Fibroblast of skin of right quadriceps (primary cell): ENCODE measurements around the gene INPP5E.

ENCODE experiments used
- DNase-seq: peaks from one replicate; pipeline ENCODE4 v3.0.0-alpha.2; 2013

The INPP5E gene

DNA sequence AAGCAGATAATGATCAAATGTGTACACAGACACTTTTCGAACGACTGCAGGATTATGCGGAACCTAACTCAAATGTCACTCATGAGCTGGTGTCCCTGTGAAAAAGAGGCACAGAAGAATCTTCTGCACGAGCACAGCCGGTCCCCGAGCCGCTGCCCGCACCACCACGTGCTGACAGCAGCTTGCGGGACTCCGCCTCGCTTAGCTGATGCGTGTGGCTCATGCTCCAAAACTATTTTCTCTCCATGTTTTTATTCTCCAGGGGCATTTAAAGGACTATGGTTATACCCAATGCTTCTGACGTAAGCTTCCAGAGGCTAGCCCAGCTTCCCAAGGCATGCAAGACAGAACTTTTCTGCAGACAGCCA is 33.7 kb upstream of the INPP5E start:
- no peak for DNase-seq

DNA sequence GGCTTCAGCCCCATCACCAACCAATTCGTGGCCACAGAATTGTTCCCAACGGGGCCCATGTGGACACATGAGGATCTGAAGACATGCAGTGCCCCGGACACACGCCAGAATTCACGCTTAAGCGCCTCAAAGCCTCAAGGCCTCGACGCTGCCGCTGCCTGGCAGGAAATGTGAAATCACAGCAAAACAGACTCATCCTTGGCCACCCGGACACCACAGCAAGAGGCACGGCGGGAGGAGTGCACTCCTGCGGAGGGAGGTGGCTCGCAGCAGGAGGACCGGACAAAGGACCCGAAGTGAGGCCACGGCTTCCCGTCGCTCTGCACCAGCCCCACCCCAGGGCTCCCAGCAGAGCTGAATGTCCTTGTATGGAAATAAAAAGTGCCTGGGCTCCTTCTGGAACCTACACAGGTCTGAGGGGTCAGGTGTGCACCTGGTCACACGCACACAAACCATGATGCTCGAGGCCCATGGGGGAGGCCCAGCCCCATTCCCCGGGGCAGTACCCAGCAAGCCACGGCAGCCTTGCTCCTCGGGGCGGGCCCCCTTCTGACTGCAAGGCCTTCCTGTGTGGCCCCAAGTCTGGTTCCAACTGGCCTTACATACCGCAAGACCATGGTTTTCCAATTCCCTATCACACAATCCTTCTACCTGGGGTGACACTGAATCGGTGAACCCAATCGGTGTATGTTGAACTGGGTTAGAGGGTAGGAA is 33.2 kb upstream of the INPP5E start:
- DNase-seq: no peak

DNA sequence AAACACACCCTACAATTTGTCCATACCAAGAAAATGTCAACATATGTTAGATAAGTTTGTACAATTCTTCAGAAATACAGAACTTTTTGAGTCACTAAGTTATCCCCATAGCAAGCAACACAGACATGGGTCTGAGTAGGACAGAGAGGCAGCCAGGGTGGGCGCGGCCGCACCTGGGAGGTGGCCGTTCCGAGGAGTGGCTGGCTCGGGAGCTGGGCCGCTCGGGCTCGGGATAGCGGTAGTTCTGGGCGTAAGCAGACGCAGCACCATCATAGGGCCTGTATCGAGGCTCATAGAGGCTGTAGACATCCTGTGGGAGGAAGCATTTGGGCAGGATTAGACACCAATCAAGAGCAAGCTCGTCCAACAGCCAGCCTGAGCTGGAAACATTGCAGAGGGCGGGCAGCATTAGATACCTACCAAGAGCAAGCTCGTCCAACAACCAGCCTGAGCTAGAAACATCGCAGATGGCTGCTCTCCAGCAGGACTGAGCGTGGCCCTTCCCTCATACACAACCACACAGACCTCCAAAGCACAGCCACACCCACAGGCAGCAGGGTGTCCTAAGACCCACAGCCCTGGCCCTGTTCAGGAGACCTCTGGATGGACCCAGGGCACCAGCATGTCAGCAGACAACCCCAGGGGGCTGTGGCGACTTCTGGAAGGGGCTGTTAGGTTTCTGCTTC is 32.3 kb upstream of the INPP5E start:
- DNase-seq: no peak

GRCh38 chr9:136470792-136471469 is 31.3 kb upstream of the INPP5E start:
- DNase-seq: no peak

- no peak for DNase-seq
Observed at GRCh38 chr9:136470356-136470755, 30.7 kb upstream of the INPP5E start.

GRCh38 chr9:136467766-136468165 is 28.1 kb upstream of the INPP5E start:
- no peak for DNase-seq

DNA sequence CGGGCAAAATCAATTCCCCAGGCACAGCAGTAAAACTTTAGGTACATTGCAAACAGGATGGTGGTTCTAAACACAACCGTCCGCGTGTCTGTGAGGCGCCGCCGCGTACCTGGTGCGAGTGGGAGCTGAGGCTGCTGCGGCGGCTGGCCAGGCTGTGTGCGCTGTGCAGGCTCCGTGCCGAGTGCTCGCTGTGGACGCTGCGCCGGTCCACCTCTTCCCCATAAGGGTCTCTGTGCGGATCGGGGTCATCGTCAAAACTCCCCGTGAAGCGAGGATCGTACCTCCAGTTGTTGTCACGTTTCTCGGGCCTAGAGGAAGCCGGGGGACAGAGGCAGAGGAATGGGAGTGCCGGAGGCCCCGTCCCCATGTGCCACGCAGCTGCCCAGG is 26.5 kb upstream of the INPP5E start:
- no peak for DNase-seq

DNA sequence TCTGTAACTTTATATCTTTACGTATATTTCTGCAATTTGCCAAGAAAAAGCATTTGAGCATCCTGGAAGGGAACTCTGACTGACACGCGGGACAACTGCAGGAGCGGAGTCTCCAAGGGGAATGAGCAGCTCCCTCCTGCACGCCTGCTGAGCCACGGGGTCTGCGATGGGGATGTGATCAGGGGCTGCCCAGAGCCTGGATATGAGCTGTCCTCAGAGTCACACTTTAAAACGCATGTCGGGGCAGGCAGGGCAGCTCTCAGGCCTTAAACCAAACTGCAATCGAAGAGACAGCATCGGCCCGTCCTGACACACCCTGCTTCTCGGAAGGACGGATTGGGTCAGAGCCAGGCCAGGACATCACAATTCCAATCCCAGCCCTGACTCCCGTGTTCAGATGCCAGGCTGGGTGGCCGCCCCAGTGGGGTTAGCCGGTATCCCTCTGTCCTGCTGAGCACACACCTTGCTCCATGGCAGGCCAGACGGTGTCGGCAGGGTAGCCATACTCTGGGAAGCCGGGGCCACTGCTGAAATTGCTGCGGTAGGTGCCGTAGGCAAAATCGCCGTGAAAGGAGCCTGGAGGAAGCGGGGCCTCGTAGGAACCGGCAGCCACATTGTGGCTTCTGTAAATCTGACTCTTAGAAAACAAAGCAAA is 26.0 kb upstream of the INPP5E start:
- DNase-seq: no peak

- no peak for DNase-seq
Observed at GRCh38 chr9:136464241-136464640, 24.6 kb upstream of the INPP5E start.

- no peak for DNase-seq
Observed at GRCh38 chr9:136463578-136463977, 23.9 kb upstream of the INPP5E start.

- DNase-seq: no peak
Observed at GRCh38 chr9:136462664-136463063, 23.0 kb upstream of the INPP5E start.

- no peak for DNase-seq
Observed at GRCh38 chr9:136460772-136461325, 21.2 kb upstream of the INPP5E start.

- DNase-seq: no peak
Observed at GRCh38 chr9:136459425-136459824, 19.8 kb upstream of the INPP5E start.

- no peak for DNase-seq
Observed at GRCh38 chr9:136457326-136457725, 17.7 kb upstream of the INPP5E start.

DNA sequence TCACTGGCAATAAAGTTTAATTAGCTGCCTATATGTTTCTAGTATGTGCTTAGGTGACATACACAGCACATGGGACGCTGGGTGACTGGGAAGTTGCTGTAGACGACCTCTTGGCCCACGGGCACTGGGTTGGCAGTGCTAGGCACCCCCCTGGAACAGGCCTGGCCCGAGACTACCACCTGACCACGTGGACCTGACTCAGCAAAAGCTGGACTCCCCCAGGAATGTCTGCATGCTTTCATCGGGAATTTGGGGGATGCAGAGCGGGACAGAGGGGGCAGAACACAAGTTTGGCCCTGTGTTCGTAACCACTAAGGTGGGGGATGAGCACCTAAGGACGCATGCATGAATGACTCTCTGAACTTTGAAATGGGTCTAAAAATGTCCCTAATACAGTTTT is 16.6 kb upstream of the INPP5E start:
- no peak for DNase-seq

- DNase-seq: no peak
Observed at GRCh38 chr9:136455043-136456002, 15.7 kb upstream of the INPP5E start.

DNA sequence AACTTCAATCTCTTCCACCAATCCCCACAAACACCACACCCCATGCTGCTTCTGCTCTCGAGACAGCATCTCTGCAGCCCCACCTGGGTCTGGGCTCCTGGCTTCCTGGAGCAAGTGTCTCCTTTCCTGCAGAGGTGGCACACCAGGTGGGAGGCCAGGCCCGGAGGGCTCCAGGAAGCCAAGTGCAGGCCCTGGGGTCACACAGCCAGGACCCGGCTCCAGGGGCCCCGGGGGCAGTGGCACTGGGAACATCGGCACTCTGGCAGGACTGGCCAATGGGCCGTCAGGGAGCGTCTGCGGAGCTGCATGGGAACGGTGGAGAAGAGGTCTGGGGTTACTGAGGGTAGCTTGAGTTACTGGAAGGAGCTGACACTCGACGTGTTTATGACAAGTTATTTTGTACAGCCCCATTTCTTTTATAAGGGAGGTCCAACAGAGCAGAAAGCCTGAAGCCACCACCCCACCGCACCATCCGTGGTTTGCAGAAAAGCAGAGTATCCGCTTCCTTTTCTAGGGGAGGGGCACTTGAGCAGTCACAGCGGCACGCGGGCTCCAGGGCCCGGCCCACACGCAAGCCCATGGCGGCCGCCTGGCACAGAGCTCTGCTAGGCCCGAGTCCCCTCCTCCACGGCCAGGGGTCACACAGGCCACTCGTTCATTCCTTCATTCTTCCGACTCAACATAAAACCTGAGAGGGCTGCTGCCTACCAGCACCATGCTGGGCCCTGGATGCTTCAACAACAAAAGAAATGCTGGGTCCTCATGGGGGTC is 14.6 kb upstream of the INPP5E start:
- DNase-seq: no peak

DNA sequence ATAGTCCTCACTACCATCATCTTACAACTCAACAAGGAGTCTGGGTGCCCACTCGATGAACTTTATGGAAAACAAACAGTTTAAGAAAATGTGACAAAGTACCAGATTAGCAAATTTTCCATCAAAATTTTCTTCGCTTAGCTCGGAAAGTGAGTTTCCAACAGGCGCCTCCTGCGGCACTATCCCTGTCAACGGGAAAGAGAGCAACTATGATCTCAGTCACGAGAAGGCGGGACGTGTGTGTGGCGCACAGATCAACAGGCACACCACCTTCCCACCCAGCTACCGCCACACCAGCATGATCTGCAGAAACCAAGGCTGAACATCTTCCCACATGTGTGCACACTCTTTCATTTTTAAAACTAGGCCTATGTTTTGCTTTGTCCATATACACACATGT is 13.7 kb upstream of the INPP5E start:
- DNase-seq: no peak

- DNase-seq: no peak
Observed at GRCh38 chr9:136451221-136451877, 11.7 kb upstream of the INPP5E start.

- DNase-seq: no peak
Observed at GRCh38 chr9:136448655-136449054, 9.0 kb upstream of the INPP5E start.
